Jurkat, Clone E6-1 (cell line): ENCODE results near the gene HAL.

Experiments used
- DNase-seq: peaks from one replicate; pipeline ENCODE4 v3.0.0-alpha.2; 2011; ENCODE audit warnings: low read depth, low spot score
- H3K4me3 ChIP-seq: 2 replicates; pipeline ENCODE4 v1.5.1; 2011; ENCODE audit warnings: mild to moderate bottlenecking, low read length, control low read depth, moderate library complexity

Gene HAL

DNA sequence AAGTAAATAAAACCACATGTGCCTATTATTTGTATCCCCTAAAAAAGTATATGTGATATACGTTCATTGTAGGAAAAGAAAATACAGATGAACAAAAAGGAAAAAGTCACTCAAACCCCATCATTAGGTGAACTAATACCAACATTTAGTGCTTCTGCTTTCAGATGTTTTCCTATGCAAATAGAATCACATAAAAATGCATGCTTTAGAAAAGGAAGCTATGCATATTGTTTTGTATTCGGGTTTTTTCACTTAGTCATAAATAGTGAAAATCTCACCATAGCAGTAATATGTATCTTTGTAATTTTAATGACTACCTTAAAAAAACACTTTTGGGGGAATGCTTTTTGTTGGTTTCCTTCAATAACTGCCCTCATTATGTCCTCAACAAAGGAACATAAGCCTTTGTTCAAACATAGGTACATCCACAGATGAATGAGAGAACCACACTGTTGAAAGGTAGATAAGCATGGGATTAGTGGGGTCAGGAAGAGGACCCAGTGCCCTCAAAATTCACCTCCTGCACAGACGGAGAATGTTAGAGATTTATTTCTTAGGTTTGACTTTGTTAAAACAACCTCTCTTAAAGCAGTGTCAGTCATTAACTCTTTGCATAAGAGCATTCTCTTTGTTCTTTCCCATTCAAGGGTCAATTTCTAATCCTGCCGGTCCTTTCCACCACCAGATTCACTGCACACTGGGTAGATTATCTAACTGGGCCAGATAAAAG, 46.5 kb downstream of the HAL start:
- no peak for DNase-seq

GRCh38 chr12:95944108-95944704, 51.9 kb downstream of the HAL start:
- DNase-seq: no peak
- H3K4me3 ChIP-seq: no peak overlapping the region

More for the DNA sequence above, 46.5 kb downstream of the HAL start:
- no peak overlapping the region for H3K4me3 ChIP-seq

GRCh38 chr12:95943330-95943842, 52.8 kb downstream of the HAL start, which contains the start of gene AMDHD1:
AMDHD1 (plus strand) TSS chr12:95943331; CDS start chr12:95943399, 68 bp downstream.
- peak; percentile 65 for DNase-seq
- H3K4me3 ChIP-seq: peak within 1 kb of the TSS; percentile 83

DNA sequence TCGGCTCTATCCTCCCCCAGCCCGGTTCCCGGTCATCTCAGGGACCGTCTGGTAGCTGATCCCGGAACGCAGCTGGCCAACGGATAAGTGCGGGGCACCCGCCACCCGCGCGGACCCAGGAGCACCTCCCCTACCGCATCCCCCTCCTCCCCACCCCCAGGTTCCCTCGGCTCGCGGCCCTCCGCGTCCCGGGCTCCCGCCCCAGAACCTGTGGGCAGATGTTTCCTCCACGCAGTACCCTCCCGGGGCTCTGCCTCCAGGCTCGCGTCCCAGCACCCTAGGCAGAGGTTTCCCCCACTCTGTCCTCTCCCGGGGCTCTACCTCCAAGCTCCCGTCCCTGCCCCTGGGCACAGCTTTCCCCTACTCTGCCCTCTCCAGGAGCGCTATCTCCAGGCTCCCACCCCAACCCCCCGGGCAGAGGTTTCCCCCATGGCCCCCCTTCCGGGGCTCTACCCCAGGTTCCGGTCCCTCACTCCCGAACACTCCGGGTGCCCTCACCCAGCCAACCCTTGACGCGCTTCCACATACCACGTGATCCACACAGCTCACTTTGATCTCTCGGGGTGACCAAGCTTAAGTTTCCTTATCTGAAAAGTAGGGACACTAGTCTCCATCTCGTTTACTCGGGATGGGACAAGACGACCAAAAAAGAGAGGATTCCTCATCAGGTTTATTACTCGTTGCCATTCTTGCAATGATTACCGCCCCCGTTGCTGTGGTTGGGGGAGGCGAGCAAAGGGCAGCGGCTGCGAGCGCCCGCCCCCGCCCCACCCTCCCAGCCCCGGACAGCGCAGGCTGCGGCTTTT, 53.4 kb downstream of the HAL start, which contains the start of gene CCDC38:
Gene CCDC38 (minus strand): TSS at position 91 of the 806 bp plus-strand sequence. CDS start 6,105 bp downstream, outside the sequence.
- peak within 1 kb of the TSS; percentile 83 for H3K4me3 ChIP-seq
- DNase-seq: peak; percentile 90

- DNase-seq: no peak
These were observed 54.0 kb downstream of the HAL start for GRCh38 chr12:95942101-95942523.

GRCh38 chr12:95940514-95940913, 55.6 kb downstream of the HAL start:
- DNase-seq: no peak
- H3K4me3 ChIP-seq: no peak overlapping the region

More at GRCh38 chr12:95942101-95942523, 54.0 kb downstream of the HAL start:
- peak overlapping the region; percentile 83 for H3K4me3 ChIP-seq
